OCI-LY7 (cell line): Measurements from ENCODE around the gene AGT. TPM values are rescaled to one million over a fixed set of nuclear protein-coding genes. Genes with fewer than 3 reads are reported as not detected.

Experiments
- BruUV-seq: library from RNA; stranded (reverse); fragments of 400-500 nt; replicated peaks from 2 replicates; lab custom pipeline; 2021; lab: Mats Ljungman, UMichigan
- CTCF ChIA-PET: fragments of 300-600 bp; sonication (Branson Sonifier 250); formaldehyde crosslinking; loops from one replicate; lab custom pipeline; 2022; ENCODE audit warnings: antibody characterized with exemption; ENCODE audit not compliant: unreplicated experiment; lab: Charles Lee
- POLR2A ChIA-PET: fragments of 300-600 bp; sonication (Branson Sonifier 250); formaldehyde crosslinking; loops from one replicate; lab custom pipeline; 2022; ENCODE audit warnings: antibody characterized with exemption; lab: Charles Lee
- DNase-seq: peaks from one replicate; pipeline ENCODE4 v3.0.0-alpha.2; 2015; ENCODE audit warnings: low spot score
- H2AFZ ChIP-seq: fragments of 200-600 bp; sonication (generic), shearing (Covaris generic); 2 replicates; pipeline ENCODE4 v1.6.1; 2014; ENCODE audit warnings: mild to moderate bottlenecking, antibody characterized with exemption, low read length, moderate library complexity
- H3K27ac ChIP-seq: fragments of 200-600 bp; sonication (generic); 2 replicates; pipeline ENCODE4 v1.5.1; 2014; ENCODE audit warnings: mixed run types, low read depth, mild to moderate bottlenecking, moderate library complexity, low read length, inconsistent platforms; ENCODE audit not compliant: poor library complexity, severe bottlenecking
- H3K36me3 ChIP-seq: fragments of 200-600 bp; sonication (generic); 2 replicates; pipeline ENCODE4 v1.6.1; 2014; ENCODE audit warnings: mild to moderate bottlenecking, antibody characterized with exemption, low read length, moderate library complexity, mixed read lengths; ENCODE audit not compliant: insufficient read depth
- H3K4me1 ChIP-seq: fragments of 200-600 bp; sonication (generic); 2 replicates; pipeline ENCODE4 v1.5.1; 2014; ENCODE audit warnings: mild to moderate bottlenecking, low read length; ENCODE audit not compliant: insufficient read depth, poor library complexity, severe bottlenecking
- H3K4me2 ChIP-seq: fragments of 200-600 bp; sonication (generic); 2 replicates; pipeline ENCODE4 v1.6.1; 2014; ENCODE audit warnings: mild to moderate bottlenecking, low read length
- H3K4me3 ChIP-seq: fragments of 200-600 bp; sonication (generic); 2 replicates; pipeline ENCODE4 v1.5.1; 2014; ENCODE audit warnings: mild to moderate bottlenecking, low read depth, low read length; ENCODE audit not compliant: poor library complexity, severe bottlenecking
- H3K79me2 ChIP-seq: fragments of 200-600 bp; sonication (generic); 2 replicates; pipeline ENCODE4 v1.6.1; 2016; ENCODE audit warnings: low read depth, mild to moderate bottlenecking, low read length, moderate library complexity, mixed read lengths; ENCODE audit not compliant: insufficient read depth
- H3K9me2 ChIP-seq: fragments of 200-600 bp; sonication (generic); 2 replicates; pipeline ENCODE4 v1.6.1; 2016; ENCODE audit warnings: mild to moderate bottlenecking, low read length, mixed read lengths; ENCODE audit not compliant: insufficient read depth
- H3K9me3 ChIP-seq: fragments of 200-600 bp; sonication (generic); 2 replicates; pipeline ENCODE4 v1.6.1; 2014; ENCODE audit warnings: mild to moderate bottlenecking, mixed run types, low read length, mixed read lengths
- H4K20me1 ChIP-seq: fragments of 200-600 bp; sonication (generic); 2 replicates; pipeline ENCODE4 v1.6.1; 2014; ENCODE audit warnings: mild to moderate bottlenecking, antibody characterized with exemption, low read length, moderate library complexity, mixed read lengths; ENCODE audit not compliant: insufficient read depth
- CTCF ChIP-seq: fragments of 200-600 bp; sonication (generic); conservative IDR thresholded peaks from 2 replicates; pipeline ENCODE4 v1.5.1; 2014; ENCODE audit warnings: mild to moderate bottlenecking, antibody characterized with exemption, low read length, moderate library complexity, mixed read lengths
- EZH2phosphoT487 ChIP-seq: fragments of 200-600 bp; sonication (generic); IDR thresholded peaks from 2 replicates; pipeline ENCODE4 v1.6.1; 2018; ENCODE audit warnings: low read depth, borderline replicate concordance, mild to moderate bottlenecking, mixed run types, antibody characterized with exemption, low read length, moderate library complexity, mixed read lengths
- intact Hi-C: fragments of 100-400 bp; cut with micrococcal nuclease; formaldehyde crosslinking; loops from one replicate; pipeline ENCODE4 v1.10.0; 2022; ENCODE audit not compliant: unreplicated experiment
- total RNA-seq, 2 experiments: library from RNA; depleted of rRNA in 1 of 2; stranded (reverse); fragments of >200 nt in 1 of 2; shearing (Covaris generic) in 1 of 2; gene quantifications; 2 replicates each; pipeline ENCODE4 v1.2.3, GENCODE V29; 2014 to 2022

The AGT gene
- total RNA-seq, 2 experiments from 2014 or later, result not detected

- Histone ChIP-seq H3K9me3 (no peaks in the 10 kb centered on the region), H3K27ac (no peak overlapping the region), H2AFZ (no peak overlapping the region), H3K9me2 (no peaks in the 10 kb centered on the region), H4K20me1 (no peaks in the 10 kb centered on the region), H3K36me3 (no peaks in the 10 kb centered on the region), H3K4me1 (peaks cover 14% of the 10 kb centered on the region), H3K79me2 (no peaks in the 10 kb centered on the region), H3K4me3 (no peak overlapping the region), H3K4me2 (no peak overlapping the region)
- POLR2A ChIA-PET, result interaction anchor here (0.6 kb wide), 1 partner anchor 101 kb away, joined by 4 read pairs; no protein-coding TSS in a partner anchor
- no peak for DNase-seq
- intact Hi-C loops, result no loop called here
- no TSS peak for BruUV-seq
- TF ChIP-seq EZH2phosphoT487 (no peak), CTCF (no peak)
- CTCF ChIA-PET, result no interaction called here
Observed at GRCh38 chr1:230752407-230752806, 38.5 kb upstream of the AGT start.

- ChIA-PET POLR2A (no interaction called here), CTCF (no interaction called here)
- H3K36me3 ChIP-seq, result no peaks in the 10 kb centered on the region
Observed at GRCh38 chr1:230750986-230751625, 37.2 kb upstream of the AGT start.

More at GRCh38 chr1:230750986-230751625, 37.2 kb upstream of the AGT start:
- no peaks in the 10 kb centered on the region for H3K9me3 ChIP-seq
- no peak overlapping the region for H3K4me3 ChIP-seq
- no peak overlapping the region for H3K27ac ChIP-seq
- H3K4me2 ChIP-seq, result no peak overlapping the region
- H4K20me1 ChIP-seq, result no peaks in the 10 kb centered on the region
- H2AFZ ChIP-seq, result no peak overlapping the region
- H3K79me2 ChIP-seq, result no peaks in the 10 kb centered on the region
- DNase-seq, result no peak
- no TSS peak for BruUV-seq
- intact Hi-C loops, result no loop called here
- no peaks in the 10 kb centered on the region for H3K9me2 ChIP-seq
- TF ChIP-seq CTCF, result no peak
- no peak for TF ChIP-seq EZH2phosphoT487
- H3K4me1 ChIP-seq, result peaks cover 14% of the 10 kb centered on the region
